Hepatocyte (in vitro differentiated cells): ENCODE results near the gene UQCC2. TPM values are rescaled to one million over a fixed set of nuclear protein-coding genes. Genes with fewer than 3 reads are reported as not detected.
A peak's percentile ranks its signal among the peaks of the same experiment; 100 is the strongest.

ENCODE experiments used
- DNase-seq: peaks from one replicate; pipeline ENCODE4 v3.0.0-alpha.2; 2016; ENCODE audit warnings: low spot score
- H2AFZ ChIP-seq: fragments of 200-600 bp; sonication (generic); 2 replicates; pipeline ENCODE4 v1.6.0; 2016; ENCODE audit warnings: antibody characterized with exemption, mild to moderate bottlenecking
- H3K27ac ChIP-seq: fragments of 200-600 bp; sonication (generic); 2 replicates; pipeline ENCODE4 v1.5.1; 2016; ENCODE audit warnings: mild to moderate bottlenecking
- H3K27me3 ChIP-seq: fragments of 200-600 bp; sonication (generic); 2 replicates; pipeline ENCODE4 v1.6.1; 2016
- H3K36me3 ChIP-seq: fragments of 200-600 bp; sonication (generic); replicated peaks from 2 replicates; pipeline ENCODE4 v1.5.1; 2016; ENCODE audit warnings: low read depth; ENCODE audit not compliant: insufficient read depth
- H3K4me1 ChIP-seq: fragments of 200-600 bp; sonication (generic); 2 replicates; pipeline ENCODE4 v1.5.1; 2016; ENCODE audit warnings: mild to moderate bottlenecking, moderate library complexity; ENCODE audit not compliant: insufficient read depth
- H3K4me2 ChIP-seq: fragments of 200-600 bp; sonication (generic); 2 replicates; pipeline ENCODE4 v1.6.0; 2016
- H3K4me3 ChIP-seq: fragments of 200-600 bp; sonication (generic); 2 replicates; pipeline ENCODE4 v1.5.1; 2016; ENCODE audit warnings: mild to moderate bottlenecking
- H3K79me2 ChIP-seq: fragments of 200-600 bp; sonication (generic); 2 replicates; pipeline ENCODE4 v1.6.0; 2017; ENCODE audit warnings: mild to moderate bottlenecking
- H3K9me2 ChIP-seq: fragments of 200-600 bp; sonication (generic); replicated peaks from 2 replicates; pipeline ENCODE4 v1.6.0; 2017; ENCODE audit warnings: mild to moderate bottlenecking; ENCODE audit not compliant: insufficient read depth
- H3K9me3 ChIP-seq: fragments of 200-600 bp; sonication (generic); 2 replicates; pipeline ENCODE4 v1.5.1; 2016; ENCODE audit warnings: low read depth, mild to moderate bottlenecking
- H4K20me1 ChIP-seq: fragments of 200-600 bp; sonication (generic); 2 replicates; pipeline ENCODE4 v1.6.0; 2016; ENCODE audit warnings: mild to moderate bottlenecking; ENCODE audit not compliant: insufficient read depth, poor library complexity, severe bottlenecking
- CTCF ChIP-seq: fragments of 200-600 bp; sonication (generic); IDR thresholded peaks from 2 replicates; pipeline ENCODE4 v1.5.1; 2016; ENCODE audit warnings: antibody characterized with exemption, mild to moderate bottlenecking; ENCODE audit not compliant: poor library complexity
- EZH2 ChIP-seq: fragments of 200-600 bp; sonication (generic); IDR thresholded peaks from 2 replicates; pipeline ENCODE4 v1.6.1; 2016; ENCODE audit warnings: antibody characterized with exemption, mild to moderate bottlenecking, borderline replicate concordance
- EZH2phosphoT487 ChIP-seq: fragments of 200-600 bp; sonication (generic); IDR thresholded peaks from one replicate; pipeline ENCODE4 v1.6.1; 2018; ENCODE audit warnings: antibody characterized with exemption, mild to moderate bottlenecking, low read depth, moderate library complexity; ENCODE audit not compliant: unreplicated experiment, severe bottlenecking
- WGBS: methylation state at CpG from one replicate; pipeline ENCODE4 v1.1.6; 2016; ENCODE audit warnings: low lambda C conversion rate; ENCODE audit errors: missing lambda C conversion rate; 5-methylcytosine and 5-hydroxymethylcytosine counted together
- polyA plus RNA-seq: library from polyadenylated mRNA; unstranded; fragments of >200 nt; fragmentation: Nextera tagmentation; extraction: Ambion mirVana; gene quantifications from 2 replicates; pipeline ENCODE4 v1.2.1, GENCODE V29; 2016
- total RNA-seq: library from RNA; depleted of rRNA; stranded (reverse); fragments of >200 nt; gene quantifications from 2 replicates; pipeline ENCODE4 v1.2.3, GENCODE V29; 2014

The UQCC2 gene
- total and polyA plus RNA-seq, 2 experiments from 2014 or later, result 44.7 to 151 TPM

DNA sequence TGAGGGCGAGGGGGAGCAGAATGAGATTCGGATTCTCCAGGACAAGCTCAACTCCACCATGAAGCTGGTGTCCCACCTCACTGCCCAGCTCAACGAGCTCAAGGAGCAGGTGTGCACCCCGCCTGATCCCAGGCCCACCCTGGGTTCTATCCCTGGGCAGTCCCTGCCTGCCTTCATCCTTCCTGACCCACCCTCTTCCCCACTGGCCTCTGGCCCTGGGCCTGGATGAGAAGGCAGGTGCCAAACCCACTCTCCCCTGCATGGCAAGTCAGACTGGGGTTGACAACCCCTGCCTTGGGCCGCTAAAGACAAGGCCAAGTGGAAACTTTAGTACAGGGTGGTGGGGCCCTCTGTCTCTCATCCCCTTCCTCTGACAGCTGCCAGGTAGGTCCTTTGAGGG lies 16.5 kb downstream of the UQCC2 start:
- DNase-seq, result no peak
- 98% methylated on average over 5 of the region's 5 CpGs for WGBS
- Histone ChIP-seq H3K36me3 (no peaks in the 10 kb centered on the region), H3K4me2 (no peak overlapping the region), H3K9me3 (no peaks in the 10 kb centered on the region), H2AFZ (no peak overlapping the region), H3K27ac (peak overlapping the region; percentile 28), H4K20me1 (no peaks in the 10 kb centered on the region), H3K4me1 (peaks cover 11% of the 10 kb centered on the region), H3K27me3 (no peaks in the 10 kb centered on the region), H3K4me3 (no peak overlapping the region), H3K79me2 (no peaks in the 10 kb centered on the region), H3K9me2 (no peaks in the 10 kb centered on the region)
- TF ChIP-seq EZH2, result no peak
- no peak for TF ChIP-seq EZH2phosphoT487
- TF ChIP-seq CTCF, result no peak

DNA sequence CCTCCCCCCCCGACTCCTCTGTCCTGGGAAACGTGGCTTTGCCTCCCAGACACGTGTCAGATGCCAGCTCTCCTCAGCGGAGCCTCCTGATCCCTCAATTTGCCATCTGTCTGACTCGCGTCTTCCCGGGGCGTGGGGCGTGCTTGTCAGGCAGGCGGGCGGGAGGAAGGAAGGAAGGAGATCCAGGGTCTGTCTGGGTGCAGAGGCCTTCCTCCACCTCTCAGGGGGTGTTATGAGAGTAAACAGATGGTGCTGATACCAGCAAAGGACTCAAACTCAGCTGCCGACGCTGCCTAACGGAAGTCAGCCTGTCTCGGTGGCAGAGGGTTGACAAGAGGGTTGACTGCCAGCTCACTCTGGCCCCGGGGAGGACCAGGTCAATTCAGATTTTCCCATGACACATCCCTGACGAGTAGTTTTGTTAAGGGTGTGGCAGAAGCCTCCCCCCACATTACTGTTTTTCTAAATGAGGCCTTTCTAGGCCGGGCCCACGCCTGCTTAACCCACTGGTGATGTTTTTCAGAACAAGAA lies 17.0 kb downstream of the UQCC2 start:
- no peaks in the 10 kb centered on the region for H3K36me3 ChIP-seq
- 44% methylated on average over 19 of the region's 19 CpGs for WGBS
- H3K9me3 ChIP-seq, result no peaks in the 10 kb centered on the region
- H3K79me2 ChIP-seq, result no peaks in the 10 kb centered on the region
- H3K4me3 ChIP-seq, result no peak overlapping the region
- no peaks in the 10 kb centered on the region for H3K27me3 ChIP-seq
- H3K9me2 ChIP-seq, result no peaks in the 10 kb centered on the region
- H3K27ac ChIP-seq, result peak overlapping the region; percentile 28
- TF ChIP-seq EZH2 (no peak), CTCF (no peak), EZH2phosphoT487 (no peak)
- H2AFZ ChIP-seq, result no peak overlapping the region
- DNase-seq, result peak; percentile 41
- peaks cover 11% of the 10 kb centered on the region for H3K4me1 ChIP-seq
- H4K20me1 ChIP-seq, result no peaks in the 10 kb centered on the region
- no peak overlapping the region for H3K4me2 ChIP-seq

GRCh38 chr6:33693186-33694105 lies 18.1 kb downstream of the UQCC2 start:
- no peak for TF ChIP-seq EZH2phosphoT487
- TF ChIP-seq CTCF, result no peak
- TF ChIP-seq EZH2, result no peak
- no peaks in the 10 kb centered on the region for H3K79me2 ChIP-seq
- H4K20me1 ChIP-seq, result no peaks in the 10 kb centered on the region
- no peak overlapping the region for H2AFZ ChIP-seq
- H3K4me2 ChIP-seq, result no peak overlapping the region
- H3K4me1 ChIP-seq, result peaks cover 11% of the 10 kb centered on the region
- no peaks in the 10 kb centered on the region for H3K9me2 ChIP-seq
- no peaks in the 10 kb centered on the region for H3K36me3 ChIP-seq
- H3K27me3 ChIP-seq, result no peaks in the 10 kb centered on the region
- peak overlapping the region; percentile 28 for H3K27ac ChIP-seq
- no peak overlapping the region for H3K4me3 ChIP-seq
- H3K9me3 ChIP-seq, result no peaks in the 10 kb centered on the region
- WGBS, result 89% methylated on average over 28 of the region's 28 CpGs
- no peak for DNase-seq
